PFSK-1 (cell line): ENCODE data around the gene METTL24.

Experiments used
- POLR2AphosphoS5 ChIP-seq: IDR thresholded peaks from 2 replicates; pipeline ENCODE4 v1.6.1; 2012; ENCODE audit warnings: low read depth, mild to moderate bottlenecking, control low read depth, low read length, moderate library complexity
- TAF1 ChIP-seq: IDR thresholded peaks from 2 replicates; pipeline ENCODE4 v1.6.1; 2012; ENCODE audit warnings: low read length, control low read depth, borderline replicate concordance; ENCODE audit not compliant: insufficient read depth
- TF ChIP-seq, protein P1 (sequence below), 2 experiments: IDR thresholded peaks; 2 replicates each; pipeline versions ENCODE4 v1.6.1 to v1.8.0; 2011 to 2012; ENCODE audit warnings: low read depth in 2 of 2, low read length in 2 of 2, control low read depth in 1 of 2, inconsistent platforms in 1 of 2, mild to moderate bottlenecking in 1 of 2, moderate library complexity in 1 of 2; ENCODE audit not compliant: insufficient read depth in 1 of 2

DNA sequence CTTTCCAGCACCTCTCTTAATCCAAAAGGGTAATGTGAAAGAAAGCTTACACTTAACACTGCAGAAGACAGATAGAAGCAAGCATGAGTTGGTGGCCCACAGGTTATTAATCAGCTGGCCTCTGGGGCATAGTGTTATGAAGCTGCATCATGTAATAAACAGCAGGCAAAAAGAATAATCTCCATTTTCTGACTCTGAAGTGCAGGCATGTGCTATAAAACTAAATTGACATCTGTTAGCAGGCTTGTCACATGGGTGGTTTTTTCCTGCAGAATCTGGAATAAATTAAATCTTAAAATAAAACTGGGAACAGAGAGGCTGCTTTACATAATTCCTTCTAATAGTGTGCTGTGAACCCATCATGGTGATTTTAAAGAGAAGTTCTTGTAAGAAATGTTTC lies 73.3 kb downstream of the METTL24 start:
- TF ChIP-seq POLR2AphosphoS5: no peak
- TF ChIP-seq TAF1: no peak
- TF ChIP-seq, protein P1, sequence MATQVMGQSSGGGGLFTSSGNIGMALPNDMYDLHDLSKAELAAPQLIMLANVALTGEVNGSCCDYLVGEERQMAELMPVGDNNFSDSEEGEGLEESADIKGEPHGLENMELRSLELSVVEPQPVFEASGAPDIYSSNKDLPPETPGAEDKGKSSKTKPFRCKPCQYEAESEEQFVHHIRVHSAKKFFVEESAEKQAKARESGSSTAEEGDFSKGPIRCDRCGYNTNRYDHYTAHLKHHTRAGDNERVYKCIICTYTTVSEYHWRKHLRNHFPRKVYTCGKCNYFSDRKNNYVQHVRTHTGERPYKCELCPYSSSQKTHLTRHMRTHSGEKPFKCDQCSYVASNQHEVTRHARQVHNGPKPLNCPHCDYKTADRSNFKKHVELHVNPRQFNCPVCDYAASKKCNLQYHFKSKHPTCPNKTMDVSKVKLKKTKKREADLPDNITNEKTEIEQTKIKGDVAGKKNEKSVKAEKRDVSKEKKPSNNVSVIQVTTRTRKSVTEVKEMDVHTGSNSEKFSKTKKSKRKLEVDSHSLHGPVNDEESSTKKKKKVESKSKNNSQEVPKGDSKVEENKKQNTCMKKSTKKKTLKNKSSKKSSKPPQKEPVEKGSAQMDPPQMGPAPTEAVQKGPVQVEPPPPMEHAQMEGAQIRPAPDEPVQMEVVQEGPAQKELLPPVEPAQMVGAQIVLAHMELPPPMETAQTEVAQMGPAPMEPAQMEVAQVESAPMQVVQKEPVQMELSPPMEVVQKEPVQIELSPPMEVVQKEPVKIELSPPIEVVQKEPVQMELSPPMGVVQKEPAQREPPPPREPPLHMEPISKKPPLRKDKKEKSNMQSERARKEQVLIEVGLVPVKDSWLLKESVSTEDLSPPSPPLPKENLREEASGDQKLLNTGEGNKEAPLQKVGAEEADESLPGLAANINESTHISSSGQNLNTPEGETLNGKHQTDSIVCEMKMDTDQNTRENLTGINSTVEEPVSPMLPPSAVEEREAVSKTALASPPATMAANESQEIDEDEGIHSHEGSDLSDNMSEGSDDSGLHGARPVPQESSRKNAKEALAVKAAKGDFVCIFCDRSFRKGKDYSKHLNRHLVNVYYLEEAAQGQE (IDR thresholded peaks at IDR 0.05; ENCODE audit: insufficient read depth in 1 of 2, low read depth in 2 of 2, low read length in 2 of 2): no peak
